AG09309 (cell line): ENCODE results near the gene ARHGAP23.

ENCODE experiments used
- DNase-seq: peaks from one replicate; pipeline ENCODE4 v3.0.0-alpha.2; 2010; ENCODE audit warnings: low read depth
- H3K4me3 ChIP-seq: 2 replicates; pipeline ENCODE4 v1.5.1; 2011; ENCODE audit warnings: mild to moderate bottlenecking, low read depth, low read length, moderate library complexity; ENCODE audit not compliant: control insufficient read depth
- TF ChIP-seq, protein P1 (sequence below): IDR thresholded peaks from 2 replicates; pipeline ENCODE4 v1.5.1; 2011; ENCODE audit warnings: mild to moderate bottlenecking, low read depth, low read length, inconsistent platforms; ENCODE audit not compliant: insufficient read depth, control insufficient read depth; ENCODE audit errors: missing control alignments

Gene ARHGAP23

GRCh38 chr17:38561416-38562214 is 133.4 kb downstream of the ARHGAP23 start:
- TF ChIP-seq, protein P1, sequence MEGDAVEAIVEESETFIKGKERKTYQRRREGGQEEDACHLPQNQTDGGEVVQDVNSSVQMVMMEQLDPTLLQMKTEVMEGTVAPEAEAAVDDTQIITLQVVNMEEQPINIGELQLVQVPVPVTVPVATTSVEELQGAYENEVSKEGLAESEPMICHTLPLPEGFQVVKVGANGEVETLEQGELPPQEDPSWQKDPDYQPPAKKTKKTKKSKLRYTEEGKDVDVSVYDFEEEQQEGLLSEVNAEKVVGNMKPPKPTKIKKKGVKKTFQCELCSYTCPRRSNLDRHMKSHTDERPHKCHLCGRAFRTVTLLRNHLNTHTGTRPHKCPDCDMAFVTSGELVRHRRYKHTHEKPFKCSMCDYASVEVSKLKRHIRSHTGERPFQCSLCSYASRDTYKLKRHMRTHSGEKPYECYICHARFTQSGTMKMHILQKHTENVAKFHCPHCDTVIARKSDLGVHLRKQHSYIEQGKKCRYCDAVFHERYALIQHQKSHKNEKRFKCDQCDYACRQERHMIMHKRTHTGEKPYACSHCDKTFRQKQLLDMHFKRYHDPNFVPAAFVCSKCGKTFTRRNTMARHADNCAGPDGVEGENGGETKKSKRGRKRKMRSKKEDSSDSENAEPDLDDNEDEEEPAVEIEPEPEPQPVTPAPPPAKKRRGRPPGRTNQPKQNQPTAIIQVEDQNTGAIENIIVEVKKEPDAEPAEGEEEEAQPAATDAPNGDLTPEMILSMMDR = no peak
- DNase-seq = no peak
- no peak overlapping the region for H3K4me3 ChIP-seq
